Neural cell (in vitro differentiated cells): Measurements from ENCODE around the gene DNAH17. TPM values are rescaled to one million over a fixed set of nuclear protein-coding genes. Genes with fewer than 3 reads are reported as not detected.

Experiments used
- H2AFZ ChIP-seq: fragments of 200-600, 300-800 bp; sonication (generic), shearing (Covaris generic); 2 replicates; pipeline ENCODE4 v1.6.0; 2014; ENCODE audit warnings: low read depth, mild to moderate bottlenecking, antibody characterized with exemption, low read length, moderate library complexity
- H3F3A ChIP-seq: fragments of 200-600 bp; shearing (Covaris generic); 2 replicates; pipeline ENCODE4 v1.6.1; 2016; ENCODE audit warnings: mild to moderate bottlenecking, moderate library complexity, mixed read lengths, antibody characterized with exemption, low read length; ENCODE audit not compliant: insufficient read depth, poor library complexity, severe bottlenecking
- H3K27ac ChIP-seq: fragments of 200-600, 300-800 bp; sonication (generic), shearing (Covaris generic); 2 replicates; pipeline ENCODE4 v1.5.1; 2014; ENCODE audit warnings: mild to moderate bottlenecking, low read length, moderate library complexity
- H3K27me3 ChIP-seq: fragments of 300-800, 200-600 bp; sonication (generic), shearing (Covaris generic); 2 replicates; pipeline ENCODE4 v1.6.0; 2014; ENCODE audit warnings: mild to moderate bottlenecking, low read depth, low read length, moderate library complexity; ENCODE audit not compliant: insufficient read depth
- H3K36me3 ChIP-seq: fragments of 300-800, 200-600 bp; sonication (generic), shearing (Covaris generic); 2 replicates; pipeline ENCODE4 v1.5.1; 2014; ENCODE audit warnings: mild to moderate bottlenecking, antibody characterized with exemption, low read length, moderate library complexity; ENCODE audit not compliant: insufficient read depth
- H3K4me2 ChIP-seq: fragments of 300-800, 200-600 bp; sonication (generic), shearing (Covaris generic); 2 replicates; pipeline ENCODE4 v1.6.0; 2014; ENCODE audit warnings: mild to moderate bottlenecking, low read length
- H3K4me3 ChIP-seq: fragments of 300-800, 200-600 bp; sonication (generic), shearing (Covaris generic); 2 replicates; pipeline ENCODE4 v1.5.1; 2014; ENCODE audit warnings: mild to moderate bottlenecking, low read length, moderate library complexity
- H3K79me2 ChIP-seq: fragments of 200-600 bp; shearing (Covaris generic); replicated peaks from 2 replicates; pipeline ENCODE4 v1.6.0; 2014; ENCODE audit warnings: mild to moderate bottlenecking, low read length, moderate library complexity; ENCODE audit not compliant: insufficient read depth
- H3K9ac ChIP-seq: fragments of 300-800, 200-600 bp; sonication (generic), shearing (Covaris generic); 2 replicates; pipeline ENCODE4 v1.6.1; 2016; ENCODE audit warnings: mild to moderate bottlenecking, low read length, mixed read lengths
- H3K9me2 ChIP-seq: fragments of 200-600 bp; shearing (Covaris generic); 2 replicates; pipeline ENCODE4 v1.6.1; 2016; ENCODE audit warnings: mild to moderate bottlenecking, low read length, mixed read lengths; ENCODE audit not compliant: insufficient read depth
- H3K9me3 ChIP-seq: fragments of 200-600, 300-800 bp; sonication (generic), shearing (Covaris generic); 2 replicates; pipeline ENCODE4 v1.6.1; 2016; ENCODE audit warnings: mild to moderate bottlenecking, mixed run types, low read length, moderate library complexity, mixed read lengths
- H4K20me1 ChIP-seq: fragments of 200-600 bp; shearing (Covaris generic); 2 replicates; pipeline ENCODE4 v1.6.1; 2016; ENCODE audit warnings: mild to moderate bottlenecking, mixed run types; ENCODE audit not compliant: insufficient read depth
- CTCF ChIP-seq: fragments of 450-650 bp; IDR thresholded peaks from 2 replicates; pipeline ENCODE4 v1.5.1; 2014; ENCODE audit warnings: antibody characterized with exemption, mild to moderate bottlenecking, moderate library complexity; ENCODE audit not compliant: poor library complexity, severe bottlenecking
- EP300 ChIP-seq: fragments of 450-650 bp; conservative IDR thresholded peaks from 2 replicates; pipeline ENCODE4 v1.6.1; 2014; ENCODE audit warnings: antibody characterized with exemption, mild to moderate bottlenecking, moderate library complexity; ENCODE audit not compliant: poor library complexity, severe bottlenecking
- EZH2 ChIP-seq: fragments of 200-600, 300-800 bp; shearing (Covaris generic), sonication (generic); IDR thresholded peaks from 2 replicates; pipeline ENCODE4 v1.6.1; 2014; ENCODE audit warnings: antibody characterized with exemption, low read length, borderline replicate concordance, mild to moderate bottlenecking; ENCODE audit not compliant: insufficient read depth, poor library complexity, severe bottlenecking
- MXI1 ChIP-seq: fragments of 450-650 bp; conservative IDR thresholded peaks from 2 replicates; pipeline ENCODE4 v1.6.1; 2014; ENCODE audit warnings: antibody characterized with exemption, mild to moderate bottlenecking; ENCODE audit not compliant: poor library complexity, severe bottlenecking
- POLR2AphosphoS5 ChIP-seq: IDR thresholded peaks from 2 replicates; pipeline ENCODE4 v1.6.1; 2012
- RAD21 ChIP-seq: fragments of 450-650 bp; conservative IDR thresholded peaks from 2 replicates; pipeline ENCODE4 v1.6.1; 2014; ENCODE audit warnings: antibody characterized with exemption, mild to moderate bottlenecking, moderate library complexity
- REST ChIP-seq: IDR thresholded peaks from 2 replicates; pipeline ENCODE4 v1.6.1; 2012; ENCODE audit warnings: borderline replicate concordance
- SMC3 ChIP-seq: fragments of 450-650 bp; conservative IDR thresholded peaks from 2 replicates; pipeline ENCODE4 v1.6.1; 2014; ENCODE audit warnings: antibody characterized with exemption, mild to moderate bottlenecking, moderate library complexity; ENCODE audit not compliant: poor library complexity
- TAF1 ChIP-seq: IDR thresholded peaks from 2 replicates; pipeline ENCODE4 v1.6.1; 2012; ENCODE audit warnings: low read depth
- polyA plus RNA-seq: library from polyadenylated mRNA; depleted of rRNA; stranded (reverse); fragments of >200 nt; gene quantifications from 2 replicates; pipeline ENCODE4 v1.2.3, GENCODE V29; 2014

The DNAH17 gene
- polyA plus RNA-seq, 1 donor from 2014 or later, result not detected

- Histone ChIP-seq H3K4me2 (no peak overlapping the region), H3K79me2 (no peaks in the 10 kb centered on the region), H3K9me2 (no peaks in the 10 kb centered on the region), H3K27me3 (no peaks in the 10 kb centered on the region), H3K27ac (no peak overlapping the region), H3F3A (no peaks in the 10 kb centered on the region), H3K36me3 (no peaks in the 10 kb centered on the region), H2AFZ (no peak overlapping the region), H4K20me1 (no peaks in the 10 kb centered on the region), H3K9me3 (no peaks in the 10 kb centered on the region), H3K4me3 (no peak overlapping the region), H3K9ac (no peak overlapping the region)
- TF ChIP-seq REST (no peak), CTCF (no peak), MXI1 (no peak), EZH2 (no peak), EP300 (no peak)
Measured at GRCh38 chr17:78434455-78435329, 142.5 kb downstream of the DNAH17 start.

- H3F3A ChIP-seq, result no peaks in the 10 kb centered on the region
- H3K79me2 ChIP-seq, result no peaks in the 10 kb centered on the region
- no peak for TF ChIP-seq REST
- TF ChIP-seq TAF1, result no peak
- no peak for TF ChIP-seq EZH2
- TF ChIP-seq RAD21, result no peak
- TF ChIP-seq MXI1, result no peak
- TF ChIP-seq EP300, result no peak
- TF ChIP-seq CTCF, result no peak
- TF ChIP-seq SMC3, result no peak
- TF ChIP-seq POLR2AphosphoS5, result no peak
- no peak overlapping the region for H2AFZ ChIP-seq
- H3K27ac ChIP-seq, result no peak overlapping the region
- H3K4me2 ChIP-seq, result no peak overlapping the region
- no peaks in the 10 kb centered on the region for H3K36me3 ChIP-seq
- H3K27me3 ChIP-seq, result no peaks in the 10 kb centered on the region
- H3K9me2 ChIP-seq, result no peaks in the 10 kb centered on the region
- no peak overlapping the region for H3K9ac ChIP-seq
- no peak overlapping the region for H3K4me3 ChIP-seq
- H4K20me1 ChIP-seq, result no peaks in the 10 kb centered on the region
- H3K9me3 ChIP-seq, result no peaks in the 10 kb centered on the region
Measured at GRCh38 chr17:78433780-78434335, 143.3 kb downstream of the DNAH17 start.
